Esophagus muscularis mucosa (tissue), 3 donors: ENCODE results near the gene ST7.

Experiments
- CTCF ChIP-seq, 3 experiments: fragments of 200-600 bp in 2 of 3; fragments of 450-650 bp in 1 of 3; sonication (generic) in 2 of 3; IDR thresholded peaks; one replicate each; pipeline ENCODE4 v1.5.1; 2017 to 2019; ENCODE audit warnings: antibody characterized with exemption in 3 of 3, mild to moderate bottlenecking in 2 of 3, moderate library complexity in 1 of 3
- POLR2A ChIP-seq: fragments of 450-650 bp; IDR thresholded peaks from one replicate; pipeline ENCODE4 v1.6.1; 2017; ENCODE audit warnings: antibody characterized with exemption, moderate library complexity, mild to moderate bottlenecking, low read depth
- POLR2AphosphoS5 ChIP-seq, 2 donors: sonication (generic); formaldehyde crosslinking; IDR thresholded peaks; one replicate each; pipeline ENCODE4 v1.6.1; 2017; ENCODE audit warnings: antibody characterized with exemption in 2 of 2

GRCh38 chr7:117143580-117143979, 190.3 kb downstream of the ST7 start:
- TF ChIP-seq CTCF (IDR thresholded peaks at IDR 0.05), result no peak
- TF ChIP-seq POLR2AphosphoS5 (IDR thresholded peaks at IDR 0.05), result no peak
- no peak for TF ChIP-seq POLR2A
